Anterior cingulate cortex (tissue), 58 donors: ENCODE data around the gene MEOX2.

Experiments
- DNase-seq, 58 donors: peaks; one replicate each; lab custom pipeline; 2025; lab: John Stamatoyannopoulos, UW

Gene MEOX2

GRCh38 chr7:15682111-15682510 lies 4.4 kb downstream of the MEOX2 start:
- no peak for DNase-seq

- DNase-seq: no peak
Observed at GRCh38 chr7:15681631-15682030, 4.9 kb downstream of the MEOX2 start.

- DNase-seq: no peak
Observed at GRCh38 chr7:15681186-15681585, 5.3 kb downstream of the MEOX2 start.

DNA sequence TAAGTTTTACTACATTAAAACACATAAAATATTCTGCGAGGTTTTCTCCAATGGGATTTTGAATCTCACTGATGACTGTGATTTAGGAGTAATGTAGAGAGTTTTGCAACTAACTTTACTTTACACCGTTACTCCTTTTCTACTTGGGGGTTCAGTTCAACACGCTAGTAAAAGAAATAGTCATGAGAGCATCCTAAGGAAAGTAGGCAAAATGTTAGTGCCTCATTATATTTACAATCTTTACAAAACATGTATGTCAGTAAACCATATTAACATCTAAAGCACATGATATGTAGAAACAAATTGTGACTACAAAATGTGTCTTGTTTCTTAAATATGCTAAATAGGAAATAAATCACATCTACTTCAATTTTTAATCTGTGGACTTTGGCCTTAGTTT lies 6.0 kb downstream of the MEOX2 start:
- DNase-seq: no peak

DNA sequence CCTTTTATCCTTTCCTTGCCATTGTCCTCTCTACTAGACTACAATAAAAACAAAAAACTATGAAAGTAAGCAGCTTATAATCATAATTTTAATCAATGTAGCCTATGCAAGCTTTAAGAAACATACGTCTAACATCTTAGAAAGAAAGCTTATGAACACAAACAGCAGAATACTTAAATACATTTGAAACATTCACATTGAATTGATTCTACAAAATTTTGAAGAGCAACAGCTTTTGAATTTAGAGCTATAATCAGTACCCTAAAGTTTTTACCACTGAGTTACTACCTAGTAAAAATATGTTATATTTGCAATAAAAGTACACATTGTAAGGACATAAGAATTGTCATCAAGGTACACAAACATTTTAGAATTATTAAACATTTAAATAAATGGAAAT lies 7.2 kb downstream of the MEOX2 start:
- DNase-seq: no peak

GRCh38 chr7:15678653-15679052 lies 7.8 kb downstream of the MEOX2 start:
- no peak for DNase-seq

DNA sequence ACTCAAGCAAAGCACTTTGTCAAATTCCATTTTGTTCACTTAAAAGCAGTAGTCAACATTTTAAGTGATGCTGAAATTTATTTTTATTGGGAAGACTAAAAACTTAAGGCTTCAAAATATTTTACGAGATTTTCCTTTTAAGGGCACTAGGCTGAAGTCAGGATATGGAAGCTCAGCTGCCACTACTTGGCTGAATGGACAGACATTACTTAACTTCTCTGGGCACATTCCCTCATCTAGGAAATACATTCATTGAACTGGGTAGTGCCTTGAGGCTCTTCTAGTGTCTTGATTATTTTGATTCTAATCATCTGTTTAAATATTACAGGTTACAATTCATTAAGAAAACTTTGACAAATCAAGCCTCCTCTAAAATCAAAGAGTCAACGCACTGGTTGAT lies 11.1 kb downstream of the MEOX2 start:
- DNase-seq: no peak

GRCh38 chr7:15674586-15674985 lies 11.9 kb downstream of the MEOX2 start:
- no peak for DNase-seq

GRCh38 chr7:15669443-15670090 lies 16.9 kb downstream of the MEOX2 start:
- no peak for DNase-seq

- DNase-seq: no peak
Observed at GRCh38 chr7:15667991-15668390, 18.5 kb downstream of the MEOX2 start.

DNA sequence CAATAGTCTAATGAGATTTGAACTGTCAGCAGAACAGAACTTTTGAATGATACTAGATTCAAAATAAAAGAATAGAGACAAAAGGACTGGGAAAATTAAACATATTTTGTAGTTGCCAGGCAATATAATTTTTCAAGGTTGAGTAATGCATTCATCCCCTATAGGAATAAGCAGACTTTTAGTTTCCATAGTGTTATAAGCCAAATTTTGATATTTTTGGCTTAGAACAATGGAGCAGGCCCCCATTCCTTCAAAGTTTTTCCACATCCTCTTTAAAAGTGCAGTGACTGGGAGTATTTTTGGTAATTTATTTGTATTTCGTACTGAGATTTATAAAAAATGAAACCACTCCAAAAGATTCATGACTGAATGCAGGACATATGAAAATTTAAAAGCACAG lies 24.0 kb downstream of the MEOX2 start:
- no peak for DNase-seq

GRCh38 chr7:15658247-15658646 lies 28.2 kb downstream of the MEOX2 start:
- DNase-seq: no peak

DNA sequence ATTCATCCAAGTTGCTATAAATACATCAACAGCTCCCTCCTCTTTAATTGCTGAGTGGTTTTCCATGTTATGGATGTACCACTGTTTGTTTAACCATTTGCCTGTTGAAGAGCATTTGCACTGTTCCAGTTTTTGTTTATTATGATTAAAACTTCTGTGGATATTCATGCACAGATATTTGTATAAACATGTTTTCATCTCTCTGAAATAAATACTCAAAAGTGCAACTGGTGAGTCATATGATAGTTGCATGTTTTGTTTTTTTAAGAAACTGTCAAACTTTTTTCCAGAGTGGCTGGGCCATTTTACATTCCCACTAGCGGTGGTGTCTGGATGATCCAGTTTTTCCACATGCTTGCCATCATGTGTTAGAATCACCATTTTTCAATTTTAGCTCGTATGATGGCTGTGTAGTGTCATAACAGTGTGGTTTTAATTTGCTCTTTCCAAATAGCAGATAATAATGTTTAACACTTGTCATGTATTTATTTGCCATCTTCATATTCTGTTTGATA lies 33.6 kb downstream of the MEOX2 start:
- no peak for DNase-seq

DNA sequence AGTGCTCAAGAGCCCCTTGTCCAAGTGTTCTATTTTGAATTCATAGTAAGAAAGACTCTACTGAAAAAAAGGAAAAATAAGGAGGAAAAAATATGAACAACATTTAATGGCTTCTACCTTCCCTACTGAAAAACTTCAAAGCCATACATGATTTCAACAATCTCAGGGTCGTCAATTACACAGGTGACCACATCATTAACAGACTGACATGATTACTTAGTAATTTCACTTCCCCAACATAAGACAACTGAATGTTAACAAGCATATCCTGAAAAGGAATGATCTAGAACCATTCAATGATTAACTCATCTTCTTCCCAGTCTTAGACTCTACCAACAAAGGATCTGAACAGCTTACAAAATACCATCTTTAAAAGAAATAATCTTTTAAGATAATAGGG lies 34.8 kb downstream of the MEOX2 start:
- no peak for DNase-seq

DNA sequence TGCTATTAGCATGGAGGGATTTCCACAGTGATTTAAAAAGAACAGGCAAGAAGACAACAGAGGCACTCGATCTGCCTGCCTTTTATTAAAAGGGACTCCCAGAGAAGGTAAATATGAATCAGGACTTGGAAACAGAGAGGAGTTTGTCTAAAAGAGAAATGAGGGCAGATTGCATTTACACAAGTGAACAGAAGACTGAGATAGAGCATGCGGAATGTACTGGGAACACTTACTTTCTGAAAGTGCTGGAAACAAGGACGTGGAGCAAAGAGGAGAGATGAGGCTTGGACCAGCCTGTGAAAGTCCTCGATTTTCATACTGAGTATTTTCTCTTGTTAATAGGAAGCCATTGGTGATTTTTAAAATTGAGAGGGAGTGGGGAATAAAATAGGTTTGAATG lies 35.7 kb downstream of the MEOX2 start:
- DNase-seq: no peak

GRCh38 chr7:15648461-15648961 lies 38.0 kb downstream of the MEOX2 start:
- DNase-seq: no peak

- DNase-seq: no peak
Observed at GRCh38 chr7:15647309-15647708, 39.2 kb downstream of the MEOX2 start.

GRCh38 chr7:15643000-15643705 lies 43.3 kb downstream of the MEOX2 start:
- no peak for DNase-seq

DNA sequence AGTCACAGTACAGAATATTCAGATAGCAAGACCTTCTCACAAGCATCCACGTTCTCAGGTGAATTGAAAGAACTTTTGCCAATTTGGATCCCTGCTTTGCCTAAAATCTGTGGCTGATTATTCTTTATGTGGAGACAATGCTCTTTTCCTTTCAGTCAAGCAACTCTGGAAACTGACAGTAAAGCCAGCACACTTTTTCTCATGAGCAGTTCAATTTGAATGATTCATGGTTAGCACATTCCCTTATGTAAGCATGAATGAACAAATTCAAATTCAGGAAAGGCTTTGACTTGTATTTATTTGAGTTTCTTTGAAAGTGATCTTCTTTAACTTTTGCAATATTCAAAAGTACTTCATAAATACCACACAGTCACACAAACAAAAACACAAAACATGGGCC lies 57.6 kb downstream of the MEOX2 start:
- DNase-seq: peak in 1 of 58 donors; percentile 6

GRCh38 chr7:15626041-15626440 lies 60.4 kb downstream of the MEOX2 start:
- DNase-seq: no peak

GRCh38 chr7:15625466-15625865 lies 61.0 kb downstream of the MEOX2 start:
- no peak for DNase-seq

- DNase-seq: no peak
Observed at GRCh38 chr7:15621468-15621867, 65.0 kb downstream of the MEOX2 start.
